ENCODE measurements around the gene PF4V1.

DNA sequence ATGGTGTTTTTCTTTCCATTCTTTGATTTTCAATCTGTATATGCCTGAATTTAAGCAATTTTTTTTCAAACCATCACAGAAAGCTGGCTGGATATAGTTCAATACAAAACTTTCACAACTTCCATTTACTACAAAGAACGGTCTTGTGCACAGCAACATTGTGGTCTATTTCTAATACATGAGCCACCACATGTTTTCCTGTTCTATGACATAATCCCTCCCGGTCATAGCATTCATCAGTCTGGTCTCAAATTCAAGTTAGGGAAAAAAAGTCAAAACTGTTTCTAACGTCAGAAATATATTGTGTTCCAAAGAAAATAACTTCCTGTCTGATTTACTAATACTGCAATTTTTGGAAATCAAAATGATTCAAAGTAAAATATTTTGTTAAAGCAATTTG lies 24.1 kb upstream of the PF4V1 start:
- TF ChIP-seq SIN3A (IDR thresholded peaks at IDR 0.05; ENCODE audit: borderline replicate concordance, insufficient read depth, low read length) (no peak), TAF1 (IDR thresholded peaks at IDR 0.05; ENCODE audit: borderline replicate concordance, insufficient read depth, low read length) (no peak), POLR2AphosphoS5 (IDR thresholded peaks at IDR 0.05; ENCODE audit: low read depth, low read length) (no peak), FOXP2 (optimal IDR thresholded peaks at IDR 0.05; ENCODE audit: borderline replicate concordance, extremely low read depth, extremely low read length, insufficient read depth) (no peak)
- TF ChIP-seq, protein P1, sequence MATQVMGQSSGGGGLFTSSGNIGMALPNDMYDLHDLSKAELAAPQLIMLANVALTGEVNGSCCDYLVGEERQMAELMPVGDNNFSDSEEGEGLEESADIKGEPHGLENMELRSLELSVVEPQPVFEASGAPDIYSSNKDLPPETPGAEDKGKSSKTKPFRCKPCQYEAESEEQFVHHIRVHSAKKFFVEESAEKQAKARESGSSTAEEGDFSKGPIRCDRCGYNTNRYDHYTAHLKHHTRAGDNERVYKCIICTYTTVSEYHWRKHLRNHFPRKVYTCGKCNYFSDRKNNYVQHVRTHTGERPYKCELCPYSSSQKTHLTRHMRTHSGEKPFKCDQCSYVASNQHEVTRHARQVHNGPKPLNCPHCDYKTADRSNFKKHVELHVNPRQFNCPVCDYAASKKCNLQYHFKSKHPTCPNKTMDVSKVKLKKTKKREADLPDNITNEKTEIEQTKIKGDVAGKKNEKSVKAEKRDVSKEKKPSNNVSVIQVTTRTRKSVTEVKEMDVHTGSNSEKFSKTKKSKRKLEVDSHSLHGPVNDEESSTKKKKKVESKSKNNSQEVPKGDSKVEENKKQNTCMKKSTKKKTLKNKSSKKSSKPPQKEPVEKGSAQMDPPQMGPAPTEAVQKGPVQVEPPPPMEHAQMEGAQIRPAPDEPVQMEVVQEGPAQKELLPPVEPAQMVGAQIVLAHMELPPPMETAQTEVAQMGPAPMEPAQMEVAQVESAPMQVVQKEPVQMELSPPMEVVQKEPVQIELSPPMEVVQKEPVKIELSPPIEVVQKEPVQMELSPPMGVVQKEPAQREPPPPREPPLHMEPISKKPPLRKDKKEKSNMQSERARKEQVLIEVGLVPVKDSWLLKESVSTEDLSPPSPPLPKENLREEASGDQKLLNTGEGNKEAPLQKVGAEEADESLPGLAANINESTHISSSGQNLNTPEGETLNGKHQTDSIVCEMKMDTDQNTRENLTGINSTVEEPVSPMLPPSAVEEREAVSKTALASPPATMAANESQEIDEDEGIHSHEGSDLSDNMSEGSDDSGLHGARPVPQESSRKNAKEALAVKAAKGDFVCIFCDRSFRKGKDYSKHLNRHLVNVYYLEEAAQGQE (IDR thresholded peaks at IDR 0.05; ENCODE audit: insufficient read depth in 1 of 2, low read depth in 2 of 2, low read length in 2 of 2): no peak

All from PFSK-1 (cell line).